ENCODE results near the gene TFF2. TPM values are rescaled to one million over a fixed set of nuclear protein-coding genes. Genes with fewer than 3 reads are reported as not detected.

The TFF2 gene
- total and polyA plus RNA-seq, 7 donors = not detected

DNA sequence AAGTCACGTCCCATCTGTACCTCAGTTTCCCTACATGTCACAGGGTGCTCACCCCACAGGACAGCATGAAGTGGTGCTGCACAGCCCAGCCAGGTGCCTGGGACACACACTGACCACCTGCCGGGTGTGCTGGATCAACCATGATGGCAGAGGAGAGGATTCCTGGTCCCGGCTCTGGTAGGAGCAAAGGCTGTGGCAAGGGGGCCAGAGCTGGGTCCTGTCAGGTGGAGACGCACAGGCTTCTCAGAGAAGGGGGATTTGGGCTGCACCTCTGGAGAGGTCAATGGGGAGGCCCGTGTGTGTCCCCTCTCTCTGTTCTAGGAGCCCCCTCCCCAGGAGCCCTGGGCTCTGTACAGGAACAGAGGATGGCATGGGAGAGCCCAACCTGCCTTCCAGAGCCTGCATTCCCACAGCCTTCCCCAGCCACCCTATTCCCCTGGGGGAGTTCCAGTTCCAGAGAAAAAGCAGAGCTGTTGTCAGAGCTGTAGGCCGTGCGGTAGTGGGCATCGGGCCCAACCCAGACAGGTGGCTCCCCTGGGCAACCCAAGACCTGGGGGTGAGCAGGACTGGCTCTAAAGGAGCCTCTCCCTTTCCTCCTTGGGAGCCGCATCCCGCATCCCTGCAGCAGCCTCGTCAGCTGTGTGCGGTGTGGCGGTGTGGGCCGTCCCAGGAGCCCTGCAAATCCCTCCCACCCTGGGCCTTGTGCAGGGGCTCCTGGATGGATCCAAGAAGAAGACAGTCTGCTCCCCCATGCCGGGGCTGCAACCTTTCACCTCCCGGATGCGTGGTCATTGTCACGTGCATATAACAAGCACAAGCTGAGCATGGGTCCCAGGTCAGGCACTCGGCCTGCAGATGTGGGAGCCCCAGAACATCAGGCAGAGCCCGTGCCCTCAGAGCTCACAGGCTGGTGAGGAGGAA is 32.7 kb downstream of the TFF2 start:
- Histone ChIP-seq H3K27me3 (ENCODE audit: insufficient read depth in 3 of 3, low read length in 2 of 3) (peaks cover 0 to 7% (median 1%) of the 10 kb centered on the region in 3 donors), H3K36me3 (ENCODE audit: insufficient read depth in 1 of 2, low read depth in 1 of 2) (no peaks in the 10 kb centered on the region), H3K9me3 (no peaks in the 10 kb centered on the region), H3K4me1 (no peaks in the 10 kb centered on the region), H3K4me3 (no peak overlapping the region), H3K27ac (no peak overlapping the region)
- 83 to 85% (median 84%) methylated on average over 20 of the region's 20 CpGs for WGBS, 3 donors
- TF ChIP-seq, protein P1, sequence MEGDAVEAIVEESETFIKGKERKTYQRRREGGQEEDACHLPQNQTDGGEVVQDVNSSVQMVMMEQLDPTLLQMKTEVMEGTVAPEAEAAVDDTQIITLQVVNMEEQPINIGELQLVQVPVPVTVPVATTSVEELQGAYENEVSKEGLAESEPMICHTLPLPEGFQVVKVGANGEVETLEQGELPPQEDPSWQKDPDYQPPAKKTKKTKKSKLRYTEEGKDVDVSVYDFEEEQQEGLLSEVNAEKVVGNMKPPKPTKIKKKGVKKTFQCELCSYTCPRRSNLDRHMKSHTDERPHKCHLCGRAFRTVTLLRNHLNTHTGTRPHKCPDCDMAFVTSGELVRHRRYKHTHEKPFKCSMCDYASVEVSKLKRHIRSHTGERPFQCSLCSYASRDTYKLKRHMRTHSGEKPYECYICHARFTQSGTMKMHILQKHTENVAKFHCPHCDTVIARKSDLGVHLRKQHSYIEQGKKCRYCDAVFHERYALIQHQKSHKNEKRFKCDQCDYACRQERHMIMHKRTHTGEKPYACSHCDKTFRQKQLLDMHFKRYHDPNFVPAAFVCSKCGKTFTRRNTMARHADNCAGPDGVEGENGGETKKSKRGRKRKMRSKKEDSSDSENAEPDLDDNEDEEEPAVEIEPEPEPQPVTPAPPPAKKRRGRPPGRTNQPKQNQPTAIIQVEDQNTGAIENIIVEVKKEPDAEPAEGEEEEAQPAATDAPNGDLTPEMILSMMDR (IDR thresholded peaks at IDR 0.05) = no peak
- no peak for ATAC-seq
- no peak for DNase-seq
- intact Hi-C loops (cut with DNase I) = no loop called here

DNA sequence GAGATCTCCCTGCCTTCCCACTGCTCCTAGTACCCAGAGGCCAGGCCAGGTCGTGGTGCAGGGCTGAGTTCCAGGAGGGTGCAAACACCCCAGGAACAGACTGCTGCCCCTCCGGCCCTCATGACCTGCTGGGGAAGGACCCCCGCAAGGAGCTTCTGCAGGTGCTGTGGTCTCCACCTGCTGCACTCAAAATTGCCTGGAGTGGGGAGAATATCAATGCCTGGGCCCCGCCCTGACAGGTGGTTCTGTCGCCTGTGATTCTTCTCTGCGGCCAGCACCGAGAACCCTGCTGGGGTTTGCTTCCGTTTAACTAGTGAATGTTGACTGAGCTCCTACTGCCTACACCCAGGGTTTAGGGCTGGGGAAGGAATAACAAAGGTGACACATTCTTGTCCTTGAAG is 33.5 kb downstream of the TFF2 start:
- no peak for DNase-seq
- Histone ChIP-seq H3K9me3 (no peaks in the 10 kb centered on the region), H3K4me1 (no peaks in the 10 kb centered on the region), H3K27ac (no peak overlapping the region), H3K36me3 (ENCODE audit: insufficient read depth in 1 of 2, low read depth in 1 of 2) (no peaks in the 10 kb centered on the region), H3K4me3 (no peak overlapping the region), H3K27me3 (ENCODE audit: insufficient read depth in 3 of 3, low read length in 2 of 3) (peaks cover 0 to 9% (median 1%) of the 10 kb centered on the region in 3 donors)
- 81 to 92% (median 86%) methylated on average over 8 of the region's 8 CpGs for WGBS, 3 donors
- no peak for ATAC-seq
- TF ChIP-seq, protein P1 (IDR thresholded peaks at IDR 0.05) = no peak
- intact Hi-C loops (cut with DNase I) = no loop called here

DNA sequence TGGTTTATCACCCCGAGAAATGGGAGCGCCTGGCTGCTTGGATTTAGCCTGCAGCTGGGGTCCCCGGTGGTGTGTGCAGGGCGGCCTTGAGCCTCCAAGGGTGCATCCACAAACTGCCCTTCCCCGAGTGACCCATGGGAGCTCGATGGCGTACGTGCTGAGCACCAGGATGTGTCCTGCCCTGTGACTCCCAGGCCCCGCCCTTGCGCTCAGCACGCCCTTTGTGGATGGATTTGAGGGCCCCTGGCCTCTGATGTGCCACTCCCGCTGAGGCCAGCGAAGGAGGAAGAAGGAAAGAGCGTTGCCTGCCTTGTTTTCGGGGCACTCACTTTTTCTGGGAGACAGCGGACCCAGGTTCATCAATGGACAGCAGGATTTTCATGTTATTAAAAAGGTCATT is 33.9 kb downstream of the TFF2 start:
- Histone ChIP-seq H3K4me3 (no peak overlapping the region), H3K27ac (no peak overlapping the region), H3K4me1 (no peaks in the 10 kb centered on the region), H3K36me3 (ENCODE audit: insufficient read depth in 1 of 2, low read depth in 1 of 2) (no peaks in the 10 kb centered on the region), H3K9me3 (no peaks in the 10 kb centered on the region), H3K27me3 (ENCODE audit: insufficient read depth in 3 of 3, low read length in 2 of 3) (peaks cover 0 to 9% (median 1%) of the 10 kb centered on the region in 3 donors)
- DNase-seq (no peak), ATAC-seq (no peak)
- 94 to 95% (median 95%) methylated on average over 16 of the region's 16 CpGs for WGBS, 3 donors
- TF ChIP-seq, protein P1 (IDR thresholded peaks at IDR 0.05) = no peak
- intact Hi-C loops (cut with DNase I) = no loop called here

DNA sequence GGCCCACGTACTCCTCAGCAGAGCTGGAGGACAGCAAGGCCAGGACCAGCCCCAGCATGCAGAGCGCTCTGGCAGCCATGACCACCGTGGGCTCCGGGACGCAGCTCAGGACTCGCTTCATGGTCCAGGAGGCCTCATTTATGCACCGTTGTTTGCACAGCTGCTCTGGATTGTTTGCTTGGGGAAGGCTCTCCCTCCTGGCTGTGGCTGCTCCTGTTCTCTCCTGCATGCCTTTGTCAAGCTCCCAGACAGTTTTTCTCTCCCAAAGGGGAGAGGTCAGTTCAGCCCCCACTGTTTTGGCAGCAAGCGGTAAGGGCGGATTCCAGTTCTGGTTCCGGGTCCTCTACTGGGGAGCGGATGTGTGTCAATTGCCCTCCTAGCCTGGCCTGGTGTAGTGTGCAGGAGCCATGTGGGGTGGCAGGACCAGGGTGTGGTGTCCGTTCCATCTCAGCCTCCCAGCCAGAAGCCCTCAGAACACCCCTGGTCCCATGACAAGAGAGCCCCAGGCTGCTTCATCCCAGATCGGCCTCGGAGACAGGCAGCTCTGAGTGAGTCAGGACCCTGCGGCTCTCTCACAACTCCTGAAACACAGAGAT is 35.4 kb downstream of the TFF2 start, which contains the start of gene TFF3:
Gene TFF3 (minus strand): TSS at position 114 of the 596 bp plus-strand sequence. CDS start 35 bp downstream, at position 79.
- DNase-seq (no peak), ATAC-seq (no peak)
- no peak within 1 kb of the TSS for H3K4me3 ChIP-seq
- TF ChIP-seq, protein P1 (IDR thresholded peaks at IDR 0.05) = no peak
- WGBS, 3 donors = 70 to 78% (median 72%) methylated on average over 15 of the region's 15 CpGs
- no peaks in the 10 kb centered on the region for H3K4me1 ChIP-seq
- no peaks in the 10 kb centered on the region for H3K36me3 ChIP-seq (ENCODE audit: insufficient read depth in 1 of 2, low read depth in 1 of 2)
- no peak within 1 kb of the TSS for H3K27ac ChIP-seq
- intact Hi-C loops (cut with DNase I) = no loop called here
- no peaks in the 10 kb centered on the region for H3K9me3 ChIP-seq
- H3K27me3 ChIP-seq (ENCODE audit: insufficient read depth in 3 of 3, low read length in 2 of 3) = peaks cover 0 to 11% (median 1%) of the 10 kb centered on the region in 3 donors

All from psoas muscle (tissue), 8 donors.